ENCODE results near the gene HNF4A.
"Not testable (repeated sequence)": the region's sequence is repeated elsewhere in the genome, so short reads cannot be mapped to it uniquely, and the experiment has no call there.

The HNF4A gene

DNA sequence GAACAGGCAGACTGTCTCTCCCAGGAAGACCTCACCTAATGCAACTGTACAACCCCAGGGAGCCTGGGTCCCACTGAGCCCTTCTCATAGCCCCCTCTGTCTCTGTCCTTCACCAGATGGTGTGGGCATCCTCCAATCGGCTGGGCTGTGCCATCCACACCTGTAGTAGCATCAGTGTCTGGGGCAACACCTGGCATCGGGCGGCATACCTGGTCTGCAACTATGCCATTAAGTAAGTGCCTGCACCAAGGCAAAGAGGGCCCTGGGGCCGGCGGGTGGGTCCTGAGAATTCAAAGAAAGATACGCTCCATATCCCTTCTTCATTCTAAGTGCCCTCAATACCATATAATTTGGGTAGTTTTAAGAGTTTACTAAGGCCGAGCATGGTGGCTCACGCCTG, 10.4 kb upstream of the HNF4A start:
- no peak for DNase-seq (ENCODE audit: low read depth in 3 of 3)

DNA sequence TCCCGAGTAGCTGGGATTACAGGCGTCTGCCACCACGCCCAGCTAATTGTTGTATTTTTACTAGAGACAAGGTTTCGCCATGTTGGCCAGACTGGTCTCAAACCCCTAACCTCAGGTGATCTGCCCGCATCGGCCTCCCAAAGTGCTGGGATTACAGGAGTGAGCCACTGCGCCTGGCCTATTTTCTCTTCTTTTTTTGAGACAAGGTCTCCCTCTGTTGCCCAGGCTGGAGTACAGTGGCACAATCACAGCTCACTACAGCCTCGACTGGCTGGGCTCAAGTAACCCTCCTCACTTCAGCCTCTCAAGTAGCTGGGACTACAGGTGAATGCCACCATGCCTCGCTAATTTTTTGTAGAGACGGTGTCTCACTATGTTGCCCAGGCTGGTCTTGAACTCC, 9.6 kb upstream of the HNF4A start:
- not testable (repeated sequence) for DNase-seq (ENCODE audit: low read depth in 3 of 3)

DNA sequence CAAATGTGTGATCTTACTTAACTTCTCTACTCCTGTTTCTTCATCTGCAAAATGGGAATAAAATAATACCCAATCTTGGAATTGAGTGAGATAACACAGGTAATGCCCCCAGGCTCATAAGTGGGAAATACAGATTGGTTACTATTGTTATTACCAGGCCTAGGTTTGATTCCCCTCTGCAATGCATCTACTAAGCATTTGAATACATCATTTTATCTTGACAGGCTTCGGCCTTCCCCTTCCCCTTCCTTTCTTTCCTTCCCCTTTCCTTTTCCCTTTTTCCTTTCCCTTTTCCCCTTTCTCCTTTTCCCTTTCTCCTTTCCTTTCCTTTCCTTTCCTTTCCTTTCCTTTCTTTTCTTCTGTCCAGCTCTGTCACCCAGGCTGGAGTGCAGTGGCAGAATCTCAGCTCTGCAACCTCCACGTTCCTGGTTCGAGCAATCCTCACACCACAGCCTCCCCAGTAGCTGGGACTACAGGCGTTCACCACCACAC, 7.3 kb upstream of the HNF4A start:
- no peak for DNase-seq (ENCODE audit: low read depth in 3 of 3)

DNA sequence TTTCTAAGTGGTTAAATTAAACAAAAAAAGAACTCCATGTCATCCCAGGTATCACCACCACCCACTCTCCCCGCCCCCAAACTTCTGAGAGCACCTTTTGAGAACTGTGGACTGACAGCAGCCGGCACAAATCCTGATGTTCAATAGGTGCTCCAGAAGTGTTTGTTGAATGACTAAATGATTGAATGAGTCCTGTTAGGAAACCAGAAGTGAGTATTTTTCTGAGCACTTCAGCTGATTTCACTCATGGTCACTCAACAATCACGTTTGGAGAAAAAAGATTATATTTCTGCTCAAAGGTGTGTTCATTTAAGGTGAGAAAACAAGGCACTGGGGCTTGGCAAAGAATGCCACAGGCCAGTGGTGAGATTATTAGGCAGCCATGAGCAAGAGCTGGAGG, 6.2 kb upstream of the HNF4A start:
- DNase-seq (ENCODE audit: low read depth in 3 of 3) = no peak

DNA sequence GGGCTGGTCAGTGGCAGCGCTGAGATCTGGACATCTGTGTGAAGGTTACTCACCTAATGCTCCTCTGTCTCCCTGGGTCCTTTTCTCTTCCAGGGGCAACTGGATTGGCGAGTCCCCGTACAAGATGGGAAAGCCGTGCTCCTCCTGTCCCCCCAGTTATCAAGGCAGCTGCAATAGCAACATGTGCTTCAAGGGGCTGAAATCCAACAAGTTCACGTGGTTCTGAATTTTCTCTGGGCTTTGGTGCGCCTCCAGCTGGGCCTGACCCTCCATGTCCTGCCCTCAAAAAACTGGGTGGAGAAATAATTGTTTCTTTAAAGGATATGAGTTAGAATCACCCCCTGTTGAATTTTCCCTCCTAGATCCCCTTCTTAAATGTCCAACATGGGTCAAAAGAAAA, 4.9 kb upstream of the HNF4A start:
- no peak for DNase-seq (ENCODE audit: low read depth in 3 of 3)

DNA sequence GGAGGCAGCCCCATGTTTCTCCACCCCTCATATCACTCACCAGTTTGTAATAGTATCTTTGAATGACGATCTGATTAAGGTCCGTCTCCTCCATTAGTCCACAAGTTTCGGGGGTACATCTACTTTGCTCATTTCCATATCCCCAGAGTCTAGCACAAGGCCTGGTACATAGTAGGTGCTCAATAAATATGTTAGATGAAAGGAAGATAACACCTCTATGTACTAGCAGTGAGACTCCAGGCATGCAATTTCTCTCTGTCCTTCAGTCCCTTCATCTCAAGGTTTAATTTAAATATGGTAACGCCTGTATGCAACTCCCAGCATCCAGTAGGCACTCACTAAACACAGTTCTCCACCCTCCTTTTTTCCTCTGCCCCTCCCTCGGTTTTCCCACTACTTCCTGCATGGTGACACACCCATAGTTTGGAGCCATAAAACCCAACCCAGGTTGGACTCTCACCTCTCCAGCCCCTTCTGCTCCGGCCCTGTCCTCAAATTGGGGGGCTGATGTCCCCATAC, 461 bp upstream of the HNF4A start:
- no peak for DNase-seq (ENCODE audit: low read depth in 3 of 3)

DNA sequence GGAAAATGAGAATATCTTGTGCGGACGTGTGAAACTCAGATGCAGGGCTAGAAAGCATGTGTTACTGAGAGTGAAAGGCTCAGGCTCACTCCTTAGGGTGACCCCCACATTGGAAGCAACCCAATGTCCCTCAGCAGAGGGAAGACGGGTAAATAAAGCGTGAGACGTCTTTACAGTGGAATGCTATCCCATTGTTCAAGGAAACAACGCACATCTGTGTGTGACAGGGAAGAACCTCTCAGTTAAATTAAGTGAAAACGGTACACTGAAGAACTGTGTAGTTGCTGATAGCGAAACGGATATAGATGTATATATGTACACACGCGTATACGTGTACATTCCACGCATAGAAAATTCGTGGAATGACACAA, 839 bp downstream of the HNF4A start:
- no peak for DNase-seq (ENCODE audit: low read depth in 3 of 3)

DNA sequence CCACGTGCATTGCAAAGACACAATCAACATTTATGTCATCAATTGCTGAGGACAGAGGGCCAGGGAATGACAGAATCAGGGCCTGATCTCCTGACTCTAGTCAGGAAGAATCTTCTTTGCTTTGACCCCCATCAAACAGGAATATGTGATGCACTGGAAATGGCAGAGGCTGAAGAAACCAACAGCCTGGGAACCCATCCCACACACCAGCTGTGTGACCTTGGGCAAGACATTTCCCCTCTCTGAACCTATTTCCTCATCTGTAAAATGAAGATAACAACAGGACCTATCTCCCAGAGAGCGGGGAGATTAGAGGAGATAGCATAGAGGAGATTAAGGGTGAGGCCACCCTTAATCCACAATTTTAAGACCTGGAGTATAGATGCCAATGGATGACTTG, 1.5 kb downstream of the HNF4A start:
- no peak for DNase-seq (ENCODE audit: low read depth in 3 of 3)

DNA sequence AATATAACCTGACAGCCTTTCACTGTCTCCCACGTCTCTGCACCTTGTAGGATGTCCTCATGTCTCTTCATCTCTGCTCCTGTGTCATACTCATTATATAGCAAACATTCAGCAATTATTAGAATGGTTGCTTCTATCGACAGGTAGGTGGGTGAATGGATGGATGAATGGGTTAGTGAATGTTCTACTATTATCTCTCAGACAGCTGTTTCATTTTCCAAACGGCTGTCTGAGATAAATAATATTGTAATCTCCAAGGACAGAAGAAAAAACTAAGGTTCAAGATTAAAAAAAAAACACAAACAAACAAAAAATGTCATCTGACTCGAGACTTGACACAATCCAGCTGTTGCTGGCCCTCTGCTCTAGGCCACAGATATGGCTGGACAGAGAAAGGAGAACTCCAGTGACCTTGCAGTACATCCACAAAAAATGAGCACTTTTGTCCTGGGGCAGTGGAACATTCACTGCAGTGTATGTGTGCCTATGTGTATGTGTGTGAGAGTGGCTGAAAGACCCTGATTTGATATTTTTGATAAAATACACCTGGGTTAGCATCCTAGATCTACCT, 2.1 kb downstream of the HNF4A start:
- no peak for DNase-seq (ENCODE audit: low read depth in 3 of 3)

DNA sequence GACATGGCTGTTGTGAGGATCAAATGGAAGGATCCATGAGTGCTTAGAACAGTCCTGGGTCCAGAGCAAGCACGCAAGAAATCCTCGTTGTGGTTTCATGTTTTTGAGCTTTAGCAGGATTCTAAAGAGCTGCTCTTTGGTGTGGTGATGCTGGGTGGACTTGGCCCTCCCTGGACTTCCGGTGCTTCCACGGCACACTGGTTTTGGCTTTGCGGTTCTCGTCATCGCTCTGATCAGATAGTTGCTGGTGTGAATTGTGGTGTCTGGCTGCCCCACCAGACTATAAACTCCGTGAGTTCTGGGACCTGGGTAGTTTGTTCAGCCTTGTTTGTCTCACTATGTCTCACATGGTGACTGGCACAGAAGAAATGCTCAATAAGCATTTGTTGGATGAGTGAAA, 3.3 kb downstream of the HNF4A start:
- DNase-seq (ENCODE audit: low read depth in 3 of 3) = no peak

DNA sequence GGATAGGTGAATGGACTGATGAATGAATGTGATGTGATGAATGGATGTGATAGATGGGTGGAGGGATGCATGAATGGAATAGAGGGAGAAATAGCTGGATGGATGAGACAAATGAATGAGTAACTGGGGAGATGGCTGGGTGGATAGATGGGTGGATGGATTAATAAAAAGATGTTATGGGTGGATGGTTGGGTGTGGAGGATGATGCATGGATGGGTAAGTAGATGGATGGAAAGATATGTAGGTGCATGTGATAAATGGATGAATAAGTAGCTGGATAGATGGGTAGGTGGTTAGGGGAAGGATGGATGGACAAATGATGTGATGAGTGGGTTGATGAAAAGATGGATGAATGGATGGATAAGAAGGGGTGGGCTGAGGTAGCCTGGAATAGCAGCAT, 4.7 kb downstream of the HNF4A start:
- DNase-seq (ENCODE audit: low read depth in 3 of 3) = no peak

DNA sequence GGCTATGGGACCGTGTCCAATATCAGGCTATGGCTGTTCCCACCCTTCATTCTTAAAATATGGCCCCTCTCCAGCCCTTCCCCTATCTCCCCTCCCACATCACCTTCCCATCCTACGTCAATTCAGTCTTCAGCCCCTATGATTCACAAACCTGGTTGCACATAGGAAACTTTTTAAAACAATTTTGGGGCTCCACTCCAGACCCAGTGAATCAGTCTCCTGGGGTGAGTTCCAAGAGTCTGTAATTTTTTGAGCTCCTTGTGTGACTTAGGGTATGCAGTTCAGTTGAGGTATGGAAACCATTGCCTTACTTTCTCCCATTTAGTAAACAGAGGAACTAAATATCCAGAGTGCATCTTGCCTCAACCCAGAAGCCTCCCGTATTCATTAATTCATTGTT, 5.5 kb downstream of the HNF4A start:
- no peak for DNase-seq (ENCODE audit: low read depth in 3 of 3)

DNA sequence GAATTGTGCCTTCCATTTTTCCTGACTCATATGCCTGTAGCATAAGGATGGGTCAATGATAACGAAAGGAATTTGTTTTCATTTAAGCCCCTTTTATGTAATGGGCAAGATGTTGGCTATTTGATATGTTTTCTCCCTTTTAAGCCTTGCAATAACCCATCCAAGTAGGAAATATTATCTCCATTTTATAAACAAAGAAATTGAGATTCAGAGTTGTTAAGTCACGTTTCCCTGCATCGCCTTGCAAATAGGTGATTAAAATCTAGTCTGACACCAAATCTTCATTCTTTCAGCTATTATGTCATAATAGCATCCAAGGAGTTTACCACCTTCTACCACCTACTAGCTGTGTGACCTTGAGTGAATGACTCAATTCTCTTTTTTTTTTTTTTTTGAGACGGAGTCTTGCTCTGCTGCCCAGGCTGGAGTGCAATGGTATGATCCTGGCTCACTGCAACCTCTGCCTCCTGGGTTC, 7.0 kb downstream of the HNF4A start:
- no peak for DNase-seq (ENCODE audit: low read depth in 3 of 3)

DNA sequence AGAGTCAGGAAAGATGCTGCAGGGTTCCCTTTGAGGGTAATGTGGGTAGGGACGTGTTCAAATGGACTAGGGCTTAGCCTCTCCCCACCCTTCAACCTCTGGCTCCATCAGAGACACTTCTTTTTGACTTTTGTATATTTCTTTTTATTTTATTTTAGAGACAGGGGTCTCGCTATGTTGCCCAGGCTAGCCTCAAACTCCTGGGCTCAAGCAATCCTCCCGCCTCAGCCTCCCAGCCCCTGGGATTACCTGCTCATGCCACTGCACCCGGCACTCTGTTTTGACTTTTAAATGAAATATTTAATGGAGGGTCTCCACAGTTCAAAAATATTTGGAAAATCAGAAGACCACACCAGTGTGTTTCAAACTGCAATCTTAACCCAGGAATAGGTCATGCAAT, 8.6 kb downstream of the HNF4A start:
- DNase-seq (ENCODE audit: low read depth in 3 of 3) = no peak

DNA sequence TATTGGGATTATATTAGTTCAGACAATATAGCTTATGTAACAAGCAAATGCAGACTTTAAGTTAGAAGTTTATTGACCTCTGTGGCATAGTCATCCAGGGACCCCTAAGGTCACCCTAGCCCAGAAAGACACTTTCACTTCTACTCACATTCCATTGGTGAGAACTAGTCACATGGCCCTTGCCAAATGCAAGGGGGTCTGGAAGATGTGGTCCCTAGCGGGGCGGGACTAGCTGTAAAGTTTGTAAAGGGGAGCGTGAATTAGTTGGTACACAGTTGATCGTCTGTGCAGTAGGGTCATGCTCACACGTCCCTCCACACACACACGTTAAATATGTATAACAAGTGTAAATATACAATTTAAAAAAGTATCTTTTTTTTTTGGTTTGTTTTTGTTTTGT, 9.3 kb downstream of the HNF4A start:
- no peak for DNase-seq (ENCODE audit: low read depth in 3 of 3)

DNA sequence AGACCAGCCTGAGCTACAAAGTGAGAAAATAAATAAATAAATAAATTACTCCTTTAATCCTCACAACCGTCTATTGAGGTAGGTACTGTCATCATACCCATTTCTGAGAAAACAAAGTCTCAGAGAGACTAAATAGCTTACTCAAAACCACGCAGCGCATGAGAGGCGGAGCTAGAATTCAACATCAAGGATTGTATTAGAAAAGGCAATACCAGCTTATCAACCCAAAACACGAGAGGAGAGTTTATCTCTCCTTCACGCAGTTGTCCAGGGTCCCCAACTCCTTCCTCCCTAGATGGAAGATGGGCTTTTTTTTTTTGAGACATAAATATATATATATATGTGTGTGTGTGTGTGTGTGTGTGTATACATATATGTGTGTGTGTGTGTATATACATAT, 12.2 kb downstream of the HNF4A start:
- no peak for DNase-seq (ENCODE audit: low read depth in 3 of 3)

DNA sequence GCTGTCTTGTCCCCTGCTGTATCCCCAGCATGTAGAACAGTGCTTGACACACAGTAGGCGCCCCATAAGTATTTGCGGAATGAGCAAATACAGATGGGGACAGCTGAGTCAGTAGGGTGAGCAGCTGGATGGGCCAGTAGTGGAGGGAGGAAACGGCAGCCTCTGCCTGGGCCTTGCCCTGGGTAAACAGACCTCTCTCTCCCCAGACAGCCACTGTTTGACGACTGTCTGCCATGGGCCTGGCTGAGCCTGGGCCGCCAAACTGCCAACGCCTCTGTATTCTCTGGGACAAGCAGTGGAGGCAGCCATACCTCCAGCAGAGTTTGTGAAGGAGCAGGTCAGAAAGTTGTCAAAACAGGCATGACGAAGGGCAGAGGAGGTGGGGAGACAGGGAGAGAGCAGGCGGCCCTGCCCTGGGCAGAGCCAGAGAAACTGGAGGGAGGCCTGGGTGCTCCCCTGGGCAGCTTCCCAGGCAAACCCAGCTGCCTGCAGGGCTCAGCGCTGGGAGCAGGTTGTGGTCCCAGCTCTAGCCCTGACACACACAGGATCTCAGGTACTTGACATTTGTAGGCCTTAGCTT, 15.2 kb downstream of the HNF4A start:
- DNase-seq (ENCODE audit: low read depth in 3 of 3) = no peak

DNA sequence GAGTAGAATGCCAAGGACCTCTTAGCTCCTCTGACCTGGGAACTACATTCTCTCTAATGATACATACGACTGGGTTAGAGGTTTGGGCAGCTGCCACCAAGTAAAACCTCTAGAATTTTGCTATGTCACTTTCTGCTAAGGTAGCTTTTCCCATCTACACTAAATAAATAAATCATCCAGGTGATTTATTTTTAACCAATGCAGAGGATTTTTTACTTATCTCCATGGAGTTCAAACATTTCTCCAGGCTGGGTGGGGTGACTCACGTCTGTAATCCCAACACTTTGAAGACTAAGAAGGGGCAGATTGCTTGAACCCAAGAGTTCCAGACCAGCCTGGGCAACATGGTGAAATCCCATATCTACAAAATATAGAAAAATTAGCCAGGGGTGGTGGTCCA, 27.1 kb downstream of the HNF4A start:
- DNase-seq (ENCODE audit: low read depth in 3 of 3) = no peak

DNA sequence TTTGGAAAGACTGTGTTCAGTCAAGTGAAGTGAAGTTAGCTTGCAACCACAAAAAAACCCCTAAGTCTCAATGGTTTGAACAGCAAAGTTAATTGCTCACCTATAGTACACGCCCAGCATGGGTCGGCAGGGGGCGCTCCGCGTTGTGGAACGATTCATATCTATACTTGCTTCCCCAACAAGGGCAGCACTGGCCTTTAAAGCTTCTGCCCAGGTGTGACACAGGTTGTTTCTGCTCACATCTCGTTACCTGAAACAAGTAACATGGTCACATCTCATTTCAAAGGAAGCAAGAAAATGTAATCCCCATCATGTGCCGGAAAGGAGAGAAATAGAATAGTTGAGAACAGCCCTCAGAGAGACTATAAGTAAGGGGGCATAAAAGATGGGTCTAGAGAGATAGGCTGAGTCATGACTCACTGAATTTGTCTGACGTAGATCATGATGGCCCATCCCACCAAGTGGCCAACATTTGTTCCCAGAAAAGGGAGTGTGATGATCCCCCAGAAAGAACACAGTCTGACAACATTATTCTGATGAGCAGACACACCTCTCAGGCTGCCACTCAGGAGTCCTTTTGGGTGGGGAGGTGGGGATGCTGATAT, 29.0 kb downstream of the HNF4A start:
- peak; percentile 64 to 80 (median 79) for DNase-seq (ENCODE audit: low read depth in 3 of 3)

DNA sequence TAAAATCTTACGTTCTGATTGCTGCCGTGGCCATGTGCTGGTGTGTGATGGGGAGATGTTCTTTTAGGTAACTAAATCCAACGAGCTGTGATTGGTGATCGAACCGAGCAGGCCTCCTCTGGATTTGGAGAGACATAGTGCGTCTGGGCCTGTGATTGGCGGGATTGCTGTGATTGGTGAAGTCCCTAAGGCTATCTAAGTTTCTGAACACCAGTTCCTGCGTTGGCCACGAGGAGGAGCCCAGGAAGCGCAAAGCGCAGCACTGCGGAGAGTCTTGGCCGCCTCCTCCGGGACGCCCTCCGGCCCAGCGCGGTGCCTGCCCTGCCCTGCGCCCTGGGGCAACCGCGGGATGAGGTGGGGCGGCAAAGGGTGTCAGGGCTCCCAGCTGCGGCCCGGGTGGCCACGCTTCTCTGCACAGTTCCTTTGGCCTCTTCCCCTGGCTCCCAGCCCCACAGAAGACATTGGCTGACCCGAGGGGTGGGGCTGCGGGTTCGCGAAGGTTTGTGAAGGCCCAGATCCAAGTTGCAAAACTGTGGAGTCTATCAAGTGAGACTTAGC, 33.0 kb downstream of the HNF4A start:
- DNase-seq (ENCODE audit: low read depth in 3 of 3) = peak; percentile 35 to 37 (median 35)

DNA sequence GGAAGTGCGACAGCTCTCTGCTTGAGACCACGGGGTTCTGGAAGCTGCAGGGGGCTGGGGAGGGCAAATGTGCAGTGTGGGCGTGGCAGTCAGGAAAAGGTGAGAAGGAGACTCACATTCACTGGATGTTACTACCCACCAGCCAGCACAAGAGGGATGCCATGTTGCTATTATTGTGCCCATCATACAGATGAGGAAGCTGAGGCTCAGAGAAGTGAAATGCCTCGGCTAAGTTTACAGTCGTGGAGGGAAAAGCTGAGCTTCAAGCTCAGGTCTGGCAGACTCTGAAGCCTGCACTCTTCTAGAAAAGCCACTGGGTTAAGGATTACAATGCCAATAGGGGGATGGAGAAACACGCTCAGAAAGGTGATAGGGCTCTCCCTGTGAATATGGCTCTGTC, 34.4 kb downstream of the HNF4A start:
- DNase-seq (ENCODE audit: low read depth in 3 of 3) = no peak

DNA sequence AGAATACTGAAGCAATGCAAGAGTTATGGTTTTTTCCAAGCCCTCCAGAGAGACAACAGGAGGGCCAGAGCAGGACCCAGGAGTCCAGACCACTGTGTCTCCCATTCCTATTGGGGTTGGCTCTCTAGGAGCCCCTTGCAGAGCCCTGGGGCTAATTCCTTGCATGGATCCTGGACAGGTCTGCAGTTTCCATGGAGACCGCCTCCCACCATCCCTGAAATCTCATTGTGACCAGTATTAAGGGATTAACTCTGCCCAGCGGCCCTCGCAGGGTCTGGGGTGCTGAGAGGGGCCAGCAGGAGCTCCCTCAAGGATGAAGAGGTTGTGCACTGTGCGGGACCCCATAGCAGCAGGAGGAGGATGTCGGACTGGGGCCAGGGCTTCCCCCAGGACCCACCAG, 34.8 kb downstream of the HNF4A start:
- DNase-seq (ENCODE audit: low read depth in 3 of 3) = no peak

All from stimulated activated CD4-positive, alpha-beta T cell treated with anti-CD3 and anti-CD28 coated beads, TNF-alpha, amount 100 ng/mL, for 4 hours (primary cell).